ENCODE data around the gene PCK1. TPM values are rescaled to one million over a fixed set of nuclear protein-coding genes. Genes with fewer than 3 reads are reported as not detected.

PCK1 gene
- total RNA-seq, 1 experiment from 2014 or later, result not detected

- Mint-ChIP-seq H3K27ac (no peak overlapping the region), H3K4me3 (no peak overlapping the region), H3K4me1 (no peaks in the 10 kb centered on the region), H3K36me3 (ENCODE audit: insufficient read depth in 1 of 3, low read depth in 3 of 3) (no peaks in the 10 kb centered on the region), H3K9me3 (no peaks in the 10 kb centered on the region), H3K27me3 (ENCODE audit: low read depth) (peaks cover 15% of the 10 kb centered on the region)
- Histone ChIP-seq H2BK5ac (ENCODE audit: insufficient read length, low read length) (no peak overlapping the region), H2AK5ac (ENCODE audit: insufficient read length, low read length) (no peak overlapping the region), H2BK120ac (ENCODE audit: low read depth, low read length, poor library complexity, severe bottlenecking) (no peak overlapping the region), H4K91ac (ENCODE audit: insufficient read length, low read depth, low read length) (no peak overlapping the region), H3K79me2 (ENCODE audit: insufficient read depth, low read length) (no peaks in the 10 kb centered on the region), H3K9me3 (ENCODE audit: control insufficient read depth, low read depth, low read length) (no peaks in the 10 kb centered on the region), H2BK20ac (ENCODE audit: low read depth, low read length, poor library complexity, severe bottlenecking) (no peak overlapping the region), H3K23ac (ENCODE audit: insufficient read length, low read depth, low read length) (no peak overlapping the region), H3K56ac (ENCODE audit: insufficient read length, low read depth, low read length) (no peak overlapping the region), H3K18ac (ENCODE audit: insufficient read length, low read depth, low read length) (no peak overlapping the region), H3K4me1 (ENCODE audit: insufficient read depth, low read length) (no peaks in the 10 kb centered on the region), H3K14ac (ENCODE audit: insufficient read depth, low read length) (no peak overlapping the region), H3K79me1 (ENCODE audit: insufficient read depth, low read depth, low read length, poor library complexity, severe bottlenecking) (no peaks in the 10 kb centered on the region), H4K20me1 (ENCODE audit: control insufficient read depth, insufficient read depth, insufficient read length) (no peaks in the 10 kb centered on the region), H3K9ac (ENCODE audit: extremely low read depth, insufficient read length, low read length) (no peak overlapping the region), H3K23me2 (ENCODE audit: insufficient read length, low read depth, low read length, poor library complexity, severe bottlenecking) (no peaks in the 10 kb centered on the region), H3K4me2 (ENCODE audit: insufficient read depth, insufficient read length, low read length) (no peak overlapping the region), H2BK12ac (ENCODE audit: insufficient read length, low read depth, low read length) (no peak overlapping the region), H3T11ph (ENCODE audit: low read length) (no peak overlapping the region), H4K5ac (ENCODE audit: insufficient read length, low read depth, low read length) (no peak overlapping the region), H4K8ac (replicated peaks; ENCODE audit: insufficient read length, low read depth, low read length) (no peak overlapping the region), H3K27ac (ENCODE audit: insufficient read length, low read depth, low read length) (no peak overlapping the region), H3K4ac (ENCODE audit: low read depth, low read length) (no peak overlapping the region), H2AFZ (ENCODE audit: low read length) (no peak overlapping the region), H2BK15ac (ENCODE audit: low read depth, low read length) (no peak overlapping the region), H3K27me3 (ENCODE audit: insufficient read depth, low read length) (no peaks in the 10 kb centered on the region)
- WGBS (ENCODE audit: extremely low coverage, insufficient read length, low lambda C conversion rate), result no CpG with 5 or more reads among the region's 11 CpGs
- no peak for DNase-seq
- no peak for TF ChIP-seq CTCF (conservative IDR thresholded peaks at IDR 0.05)
These were observed 4.2 kb downstream of the PCK1 start for GRCh38 chr20:57564951-57565642.

Measured in H9 (cell line).